ENCODE measurements around the gene ZFYVE28.

- no peak for TF ChIP-seq POLR2A (IDR thresholded peaks at IDR 0.05)
- no peak for TF ChIP-seq CTCF (IDR thresholded peaks at IDR 0.05)
- no peak for TF ChIP-seq POLR2AphosphoS5 (IDR thresholded peaks at IDR 0.05)
These were observed 18.7 kb downstream of the ZFYVE28 start for GRCh38 chr4:2399631-2400190.
